Stomach (tissue), 9 donors: ENCODE measurements around the gene STAB1. TPM values are rescaled to one million over a fixed set of nuclear protein-coding genes. Genes with fewer than 3 reads are reported as not detected.
A peak's percentile ranks its signal among the peaks of the same experiment; 100 is the strongest.

Experiments
- DNase-seq, 2 donors: peaks; one replicate each; pipeline versions ENCODE4 v3.0.0 to v3.0.0-alpha.2; 2013 to 2019
- H3K27ac ChIP-seq, 5 donors: fragments of 200-600 bp in 4 of 5; sonication (generic) in 4 of 5; one replicate each; pipeline ENCODE4 v1.5.1; 2013 to 2019; ENCODE audit warnings: mild to moderate bottlenecking in 1 of 5, moderate library complexity in 1 of 5
- H3K27me3 ChIP-seq, 3 donors: fragments of 200-600 bp; sonication (generic); one replicate each; pipeline ENCODE4 v1.5.1; 2017 to 2019; ENCODE audit warnings: mixed run types in 1 of 3
- H3K36me3 ChIP-seq, 4 donors: fragments of 200-600 bp; sonication (generic); 1 replicate in 3 of 4; 2 replicates in 1 of 4; pipeline ENCODE4 v1.5.1; 2016 to 2019
- H3K4me1 ChIP-seq, 4 donors: fragments of 200-600 bp; sonication (generic); one replicate each; pipeline ENCODE4 v1.5.1; 2016 to 2019
- H3K4me3 ChIP-seq, 4 donors: fragments of 200-600 bp; sonication (generic) in 3 of 4; one replicate each; pipeline ENCODE4 v1.5.1; 2016 to 2019; ENCODE audit warnings: mild to moderate bottlenecking in 1 of 4
- H3K9me3 ChIP-seq, 4 donors: fragments of 200-600 bp; sonication (generic); one replicate each; pipeline ENCODE4 v1.5.1; 2016 to 2019
- CTCF ChIP-seq, 7 experiments: fragments of 450-650 bp in 4 of 7; fragments of 200-600 bp in 3 of 7; sonication (generic) in 3 of 7; IDR thresholded peaks; one replicate each; pipeline ENCODE4 v1.5.1; 2016 to 2019; ENCODE audit warnings: antibody characterized with exemption in 7 of 7, control low read depth in 2 of 7, mild to moderate bottlenecking in 1 of 7
- EP300 ChIP-seq: sonication (generic); formaldehyde crosslinking; IDR thresholded peaks from one replicate; pipeline ENCODE4 v1.6.1; 2017; ENCODE audit warnings: antibody characterized with exemption
- POLR2A ChIP-seq, 4 donors: fragments of 450-650 bp; IDR thresholded peaks; one replicate each; pipeline ENCODE4 v1.6.1; 2016; ENCODE audit warnings: antibody characterized with exemption in 4 of 4, control low read depth in 2 of 4, mild to moderate bottlenecking in 1 of 4, moderate library complexity in 1 of 4
- POLR2AphosphoS5 ChIP-seq, 3 donors: sonication (generic); formaldehyde crosslinking; IDR thresholded peaks; one replicate each; pipeline ENCODE4 v1.6.1; 2016; ENCODE audit warnings: antibody characterized with exemption in 3 of 3
- WGBS, 5 donors: extraction: QIAGEN DNeasy Blood & Tissue Kit in 3 of 5; methylation state at CpG; one replicate each; pipeline versions ENCODE4 v1.1.5 to v1.1.7; 2013 to 2018; 5-methylcytosine and 5-hydroxymethylcytosine counted together
- intact Hi-C: fragments of 100-400 bp; cut with DNase I; formaldehyde crosslinking; loops from one replicate; pipeline ENCODE4 v1.15.1; 2023; ENCODE audit warnings: low total_unique reads
- polyA plus RNA-seq, 3 donors: library from polyadenylated mRNA; stranded (reverse); fragments of 200-250 nt; gene quantifications; one replicate each; pipeline ENCODE4 v1.2.3, GENCODE V29; 2013
- total RNA-seq, 5 donors: library from RNA; depleted of rRNA; stranded (reverse); fragments of >200 nt; gene quantifications; one replicate each; pipeline versions ENCODE4 v1.1.0 to v1.2.3, GENCODE V29; 2014 to 2016
- donor health status: healthy with polysubstance abuse.
- donor health status: Bipolar disorder and iron deficiency.
- donor health status: healthy.

Gene STAB1
- total and polyA plus RNA-seq, 8 donors: 33.7 to 295 (median 62.8) TPM

GRCh38 chr3:52516509-52517195 lies 21.5 kb downstream of the STAB1 start:
- Histone ChIP-seq H3K4me3 (no peak overlapping the region), H3K36me3 (peaks cover 0 to 44% (median 1%) of the 10 kb centered on the region in 4 donors), H3K27ac (no peak overlapping the region), H3K27me3 (no peaks in the 10 kb centered on the region), H3K9me3 (no peaks in the 10 kb centered on the region), H3K4me1 (peaks cover 0 to 10% (median 7%) of the 10 kb centered on the region in 4 donors)
- 90 to 94% (median 94%) methylated on average over 16 to 19 of the region's 19 CpGs for WGBS, 5 donors
- intact Hi-C loops: no loop called here
- no peak for DNase-seq
- TF ChIP-seq POLR2AphosphoS5 (IDR thresholded peaks at IDR 0.05) (no peak), POLR2A (IDR thresholded peaks at IDR 0.05) (no peak)

- WGBS, 5 donors: 71 to 86% (median 80%) methylated on average over 19 to 25 of the region's 25 CpGs
- peak overlapping the region; percentile 28 to 51 (median 36) for H3K4me3 ChIP-seq
- H3K27me3 ChIP-seq: no peaks in the 10 kb centered on the region
- TF ChIP-seq POLR2A (IDR thresholded peaks at IDR 0.05) (no peak), POLR2AphosphoS5 (IDR thresholded peaks at IDR 0.05) (no peak), CTCF (IDR thresholded peaks at IDR 0.05) (no peak), EP300 (no peak)
- H3K36me3 ChIP-seq: peaks cover 0 to 49% (median 9%) of the 10 kb centered on the region in 4 donors
- no peaks in the 10 kb centered on the region for H3K9me3 ChIP-seq
- peaks cover 0 to 10% (median 7%) of the 10 kb centered on the region in 4 donors for H3K4me1 ChIP-seq
- H3K27ac ChIP-seq: no peak overlapping the region
- DNase-seq: no peak
- intact Hi-C loops: no loop called here
Measured at GRCh38 chr3:52517796-52518722, 22.9 kb downstream of the STAB1 start.

GRCh38 chr3:52518723-52519444 lies 23.7 kb downstream of the STAB1 start:
- DNase-seq: peak; percentile 51 to 58
- 41 to 56% (median 43%) methylated on average over 21 to 50 of the region's 50 CpGs for WGBS, 5 donors

More at GRCh38 chr3:52518723-52519444, 23.7 kb downstream of the STAB1 start:
- H3K4me1 ChIP-seq: peaks cover 0 to 10% (median 7%) of the 10 kb centered on the region in 4 donors
- no peaks in the 10 kb centered on the region for H3K9me3 ChIP-seq
- H3K27ac ChIP-seq: no peak overlapping the region
- H3K4me3 ChIP-seq: peak overlapping the region; percentile 28 to 51 (median 36)
- intact Hi-C loops: no loop called here
- H3K36me3 ChIP-seq: peaks cover 0 to 52% (median 18%) of the 10 kb centered on the region in 4 donors
- TF ChIP-seq EP300 (no peak), CTCF (IDR thresholded peaks at IDR 0.05) (no peak), POLR2AphosphoS5 (IDR thresholded peaks at IDR 0.05) (no peak), POLR2A (IDR thresholded peaks at IDR 0.05) (no peak)
- no peaks in the 10 kb centered on the region for H3K27me3 ChIP-seq
